H1 (cell line): ENCODE data around the gene GPR25. TPM values are rescaled to one million over a fixed set of nuclear protein-coding genes. Genes with fewer than 3 reads are reported as not detected.

Source experiments
- CTCF ChIA-PET: fragments of 300-600 bp; sonication (Branson Sonifier 250); formaldehyde crosslinking; loops from one replicate; lab custom pipeline; 2021; ENCODE audit not compliant: partially characterized antibody; lab: Charles Lee
- POLR2A ChIA-PET: fragments of 300-600 bp; sonication (Branson Sonifier 250); formaldehyde crosslinking; loops from one replicate; lab custom pipeline; 2021; ENCODE audit warnings: inconsistent platforms; ENCODE audit not compliant: partially characterized antibody; lab: Charles Lee
- DNase-seq, 2 experiments: peaks; one replicate each; pipeline versions ENCODE4 v3.0.0 to v3.0.0-alpha.2; 2010 to 2022; ENCODE audit warnings: low spot score in 2 of 2, low read depth in 1 of 2, mixed read lengths in 1 of 2
- FAIRE-seq: peaks from 2 replicates; lab custom pipeline; 2011; peaks lifted over from hg19 to GRCh38; lab: Jason Lieb, UNC
- H2AFZ ChIP-seq: 2 replicates; pipeline ENCODE4 v1.8.1; 2012; ENCODE audit warnings: low read length, inconsistent platforms
- H2AK5ac ChIP-seq: 2 replicates; pipeline ENCODE4 v1.6.1; 2013; ENCODE audit warnings: low read depth, low read length
- H2BK120ac ChIP-seq: replicated peaks from 2 replicates; pipeline ENCODE3; 2013; ENCODE audit warnings: low read depth, low read length, inconsistent platforms
- H2BK12ac ChIP-seq: 2 replicates; pipeline ENCODE4 v1.6.1; 2013; ENCODE audit warnings: low read depth, low read length
- H2BK15ac ChIP-seq: 2 replicates; pipeline ENCODE4 v1.6.1; 2013; ENCODE audit warnings: low read length
- H2BK20ac ChIP-seq: 2 replicates; pipeline ENCODE4 v1.6.1; 2013; ENCODE audit warnings: low read length
- H2BK5ac ChIP-seq: 2 replicates; pipeline ENCODE4 v1.6.1; 2013; ENCODE audit warnings: low read depth, low read length
- H3K14ac ChIP-seq: 2 replicates; pipeline ENCODE4 v1.6.1; 2013; ENCODE audit warnings: inconsistent platforms; ENCODE audit not compliant: insufficient read length
- H3K18ac ChIP-seq: 2 replicates; pipeline ENCODE4 v1.6.1; 2013; ENCODE audit warnings: low read length; ENCODE audit errors: extremely low read depth
- H3K23ac ChIP-seq: 2 replicates; pipeline ENCODE4 v1.6.1; 2013; ENCODE audit warnings: inconsistent platforms; ENCODE audit not compliant: insufficient read length
- H3K23me2 ChIP-seq: 2 replicates; pipeline ENCODE4 v1.6.1; 2013; ENCODE audit warnings: low read depth, low read length
- H3K27ac ChIP-seq: 2 replicates; pipeline ENCODE4 v1.6.1; 2011; ENCODE audit warnings: low read depth, low read length, inconsistent platforms
- H3K27me3 ChIP-seq, 4 experiments: replicated peaks in 1 of 4; 1 replicate in 1 of 4; 2 replicates in 3 of 4; pipeline versions ENCODE4 v1.6.1 to v1.8.1; 2011 to 2013; ENCODE audit warnings: low read length in 3 of 4, mild to moderate bottlenecking in 3 of 4, inconsistent platforms in 2 of 4, mixed read lengths in 2 of 4, moderate library complexity in 1 of 4; ENCODE audit not compliant: control insufficient read depth in 3 of 4, insufficient read depth in 3 of 4; ENCODE audit errors: extremely low read depth in 1 of 4
- H3K36me3 ChIP-seq, 4 experiments: 2 replicates each; pipeline versions ENCODE4 v1.6.1 to v1.8.1; 2011 to 2013; ENCODE audit warnings: mild to moderate bottlenecking in 4 of 4, low read length in 3 of 4, moderate library complexity in 2 of 4, control low read depth in 1 of 4, inconsistent platforms in 1 of 4; ENCODE audit not compliant: insufficient read depth in 4 of 4, control insufficient read depth in 2 of 4
- H3K4ac ChIP-seq: replicated peaks from 2 replicates; pipeline ENCODE3; 2013; ENCODE audit warnings: low read length, low read depth, mixed read lengths, inconsistent platforms; ENCODE audit not compliant: insufficient read length
- H3K4me1 ChIP-seq, 4 experiments: replicated peaks in 1 of 4; 1 replicate in 1 of 4; 2 replicates in 3 of 4; pipeline versions ENCODE4 v1.6.1 to v1.8.1; 2011 to 2013; ENCODE audit warnings: low read length in 3 of 4, inconsistent platforms in 2 of 4, mixed read lengths in 1 of 4; ENCODE audit not compliant: insufficient read depth in 4 of 4, control insufficient read depth in 3 of 4
- H3K4me2 ChIP-seq, 2 experiments: 2 replicates each; pipeline versions ENCODE4 v1.6.1 to v1.8.1; 2011 to 2013; ENCODE audit warnings: low read depth in 2 of 2, low read length in 2 of 2, control low read depth in 1 of 2, inconsistent platforms in 1 of 2, mild to moderate bottlenecking in 1 of 2; ENCODE audit not compliant: insufficient read depth in 1 of 2
- H3K4me3 ChIP-seq, 4 experiments: fragments of 200-600, 300-600 bp in 1 of 4; sonication (generic), shearing (Covaris generic), sonication (Bioruptor Twin) in 1 of 4; 2 replicates each; pipeline versions ENCODE4 v1.5.1 to v1.8.1; 2011 to 2016; ENCODE audit warnings: low read length in 4 of 4, low read depth in 3 of 4, control low read depth in 2 of 4, inconsistent platforms in 2 of 4, mild to moderate bottlenecking in 2 of 4, mixed read lengths in 1 of 4, moderate library complexity in 1 of 4; ENCODE audit not compliant: insufficient read depth in 2 of 4; ENCODE audit errors: extremely low read depth in 1 of 4
- H3K56ac ChIP-seq: replicated peaks from 2 replicates; pipeline ENCODE3; 2013; ENCODE audit warnings: low read depth, mild to moderate bottlenecking, mixed read lengths, low read length, inconsistent platforms; ENCODE audit not compliant: insufficient read length
- H3K79me1 ChIP-seq: 2 replicates; pipeline ENCODE4 v1.6.1; 2013; ENCODE audit warnings: low read depth, low read length, control low read depth
- H3K79me2 ChIP-seq, 2 experiments: 2 replicates each; pipeline versions ENCODE4 v1.6.1 to v1.8.1; 2012 to 2013; ENCODE audit warnings: low read length in 2 of 2, mild to moderate bottlenecking in 2 of 2, inconsistent platforms in 1 of 2; ENCODE audit not compliant: insufficient read depth in 2 of 2, control insufficient read depth in 1 of 2
- H3K9ac ChIP-seq, 4 experiments: replicated peaks in 1 of 4; 1 replicate in 1 of 4; 2 replicates in 3 of 4; pipeline versions ENCODE4 v1.6.1 to v1.8.1; 2011 to 2013; ENCODE audit warnings: low read depth in 3 of 4, low read length in 3 of 4, control low read depth in 2 of 4, mild to moderate bottlenecking in 2 of 4, moderate library complexity in 2 of 4, inconsistent platforms in 1 of 4; ENCODE audit errors: extremely low read depth in 1 of 4
- H3K9me3 ChIP-seq, 2 experiments: 2 replicates each; pipeline versions ENCODE4 v1.6.1 to v1.8.1; 2012 to 2013; ENCODE audit warnings: mild to moderate bottlenecking in 2 of 2, moderate library complexity in 2 of 2, control low read depth in 1 of 2, inconsistent platforms in 1 of 2, low read depth in 1 of 2, low read length in 1 of 2, mixed read lengths in 1 of 2; ENCODE audit not compliant: insufficient read depth in 2 of 2
- H4K20me1 ChIP-seq, 2 experiments: replicated peaks in 1 of 2; 2 replicates each; pipeline versions ENCODE3 to v1.8.1; 2011 to 2013; ENCODE audit warnings: inconsistent platforms in 2 of 2, low read length in 2 of 2, mild to moderate bottlenecking in 1 of 2; ENCODE audit not compliant: insufficient read depth in 2 of 2, control insufficient read depth in 1 of 2
- H4K5ac ChIP-seq: 2 replicates; pipeline ENCODE4 v1.6.1; 2013; ENCODE audit warnings: low read length, low read depth, mixed read lengths, inconsistent platforms; ENCODE audit not compliant: insufficient read length
- H4K8ac ChIP-seq: 2 replicates; pipeline ENCODE4 v1.8.0; 2013; ENCODE audit warnings: mild to moderate bottlenecking, moderate library complexity, low read length, inconsistent platforms; ENCODE audit not compliant: insufficient read depth; ENCODE audit errors: extremely low read depth
- H4K91ac ChIP-seq: replicated peaks from 2 replicates; pipeline ENCODE3; 2013; ENCODE audit warnings: low read length, mixed read lengths, inconsistent platforms; ENCODE audit not compliant: insufficient read length
- ATF2 ChIP-seq: IDR thresholded peaks from 2 replicates; pipeline ENCODE4 v1.6.1; 2012; ENCODE audit warnings: low read length, inconsistent platforms
- BRCA1 ChIP-seq: IDR thresholded peaks from 2 replicates; pipeline ENCODE4 v1.6.1; 2012; ENCODE audit warnings: low read depth, low read length, improper control_type of control experiment
- CBX5 ChIP-seq: fragments of 300-800, 300-1000 bp; sonication (generic); IDR thresholded peaks from 2 replicates; pipeline ENCODE4 v1.7.1; 2016; ENCODE audit warnings: antibody characterized with exemption, low read length, low read depth
- E2F6 ChIP-seq: IDR thresholded peaks from 2 replicates; pipeline ENCODE4 v1.6.1; 2012; ENCODE audit warnings: inconsistent platforms
- EP300 ChIP-seq, 2 experiments: IDR thresholded peaks; 1 replicate in 1 of 2; 2 replicates in 1 of 2; pipeline ENCODE4 v1.6.1; 2011 to 2012; ENCODE audit warnings: low read depth in 2 of 2, low read length in 2 of 2, mild to moderate bottlenecking in 2 of 2, borderline replicate concordance in 1 of 2, inconsistent platforms in 1 of 2, moderate library complexity in 1 of 2
- HDAC2 ChIP-seq, 2 experiments: fragments of 300-600 bp in 1 of 2; sonication (generic) in 1 of 2; IDR thresholded peaks; 2 replicates each; pipeline ENCODE4 v1.6.1; 2011 to 2012; ENCODE audit warnings: low read depth in 2 of 2, low read length in 2 of 2, mild to moderate bottlenecking in 2 of 2, moderate library complexity in 2 of 2, borderline replicate concordance in 1 of 2, inconsistent platforms in 1 of 2
- MAX ChIP-seq: IDR thresholded peaks from 2 replicates; pipeline ENCODE4 v1.6.1; 2012; ENCODE audit warnings: inconsistent platforms
- PHF8 ChIP-seq: fragments of 200-600 bp; sonication (generic); conservative IDR thresholded peaks from 2 replicates; pipeline ENCODE4 v1.7.1; 2012; ENCODE audit warnings: low read depth, mild to moderate bottlenecking, inconsistent platforms, low read length, moderate library complexity
- POLR2A ChIP-seq, 2 experiments: IDR thresholded peaks; 1 replicate in 1 of 2; 2 replicates in 1 of 2; pipeline ENCODE4 v1.6.1; 2011; ENCODE audit warnings: low read depth in 2 of 2, low read length in 2 of 2, mild to moderate bottlenecking in 2 of 2; ENCODE audit errors: control extremely low read depth in 1 of 2
- SP2 ChIP-seq: IDR thresholded peaks from 2 replicates; pipeline ENCODE4 v1.6.1; 2012; ENCODE audit warnings: mild to moderate bottlenecking, low read length, inconsistent platforms
- SRF ChIP-seq: IDR thresholded peaks from 2 replicates; pipeline ENCODE4 v1.6.1; 2011; ENCODE audit warnings: mild to moderate bottlenecking, low read depth, low read length, moderate library complexity
- WGBS, 2 experiments: shearing (Covaris generic) in 1 of 2; methylation state at CpG; one replicate each; pipeline versions ENCODE4 v1.1.6 to v1.1.7; 2013 to 2015; ENCODE audit warnings: low lambda C conversion rate in 2 of 2, mixed read lengths in 2 of 2, inconsistent platforms in 1 of 2, low coverage in 1 of 2, missing lambda C conversion rate in 1 of 2; ENCODE audit not compliant: insufficient replicate concordance in 2 of 2, insufficient coverage in 1 of 2, insufficient read length in 1 of 2; ENCODE audit errors: extremely low coverage in 1 of 2, missing lambda C conversion rate in 1 of 2; 5-methylcytosine and 5-hydroxymethylcytosine counted together
- polyA plus RNA-seq, 7 experiments: library from polyadenylated mRNA; depleted of rRNA in 3 of 7; stranded (reverse) in 5 of 7; unstranded in 2 of 7; fragments of >200 nt in 5 of 7; fragments of 200-250 nt in 2 of 7; gene quantifications; 1 replicate in 5 of 7; 2 replicates in 1 of 7; 4 replicates in 1 of 7; pipeline versions ENCODE4 v1.2.1 to v1.2.3, GENCODE V29; 2011 to 2013; ENCODE audit warnings: missing spikeins in 2 of 7, mixed read lengths in 2 of 7
- total RNA-seq: library from RNA; stranded (reverse); fragmentation: NEBNext Ultra II Directional; extraction: Animal tissue kit (Norgen Biotek cat#: 25700); gene quantifications from 2 replicates; pipeline ENCODE4 v1.2.1, GENCODE V29; 2021

GPR25 gene
- total and polyA plus RNA-seq, 2 of the 8 experiments (the other 6 are each of a cell fraction or from before 2014, with no cell fraction given) = not detected

GRCh38 chr1:200866521-200866920 lies 6.3 kb upstream of the GPR25 start:
- Histone ChIP-seq H3K4me3 (no peak overlapping the region), H3K9ac (no peak overlapping the region), H3K23me2 (no peaks in the 10 kb centered on the region), H2BK20ac (no peak overlapping the region), H2BK15ac (no peak overlapping the region), H3K14ac (no peak overlapping the region), H3K18ac (no peak overlapping the region), H3K23ac (no peak overlapping the region), H3K4me1 (no peaks in the 10 kb centered on the region), H3K36me3 (peaks cover 0 to 6% (median 0%) of the 10 kb centered on the region in 4 experiments; a peak in 2 of 8 replicates), H3K4me2 (no peak overlapping the region), H3K27me3 (no peaks in the 10 kb centered on the region), H4K20me1 (no peaks in the 10 kb centered on the region), H4K5ac (no peak overlapping the region), H2BK5ac (no peak overlapping the region), H2AK5ac (no peak overlapping the region), H3K27ac (no peak overlapping the region), H4K91ac (no peak overlapping the region), H2BK120ac (no peak overlapping the region), H3K9me3 (no peaks in the 10 kb centered on the region), H2BK12ac (no peak overlapping the region), H4K8ac (no peak overlapping the region), H3K56ac (no peak overlapping the region), H3K79me1 (no peaks in the 10 kb centered on the region), H3K4ac (no peak overlapping the region), H2AFZ (no peak overlapping the region), H3K79me2 (no peaks in the 10 kb centered on the region)
- FAIRE-seq = no peak
- ChIA-PET POLR2A (interaction anchor here (0.6 to 5.1 kb wide), 3 partner anchors 25 to 282 kb away, joined by 3 to 31 read pairs (median 4); no protein-coding TSS in a partner anchor), CTCF (interaction anchor here (0.6 to 2.2 kb wide), 7 partner anchors 9 to 1631 kb away, joined by 3 to 8 read pairs (median 3); no protein-coding TSS in a partner anchor)
- DNase-seq = peak in 1 of 2 experiments; percentile 44
- WGBS, 2 experiments = 73% methylated on average over 3 of the region's 5 CpGs; no CpG with 5 or more reads in 1 of the 2 experiments
- no peak for TF ChIP-seq BRCA1
- TF ChIP-seq PHF8 = no peak
- TF ChIP-seq HDAC2 (IDR thresholded peaks at IDR 0.05; ENCODE audit: borderline replicate concordance in 1 of 2, low read depth in 2 of 2, low read length in 2 of 2) = no peak
- TF ChIP-seq ATF2 = no peak
- TF ChIP-seq POLR2A (IDR thresholded peaks at IDR 0.05; ENCODE audit: control extremely low read depth in 1 of 2, low read depth in 2 of 2, low read length in 2 of 2) = no peak
- TF ChIP-seq SRF = no peak
- no peak for TF ChIP-seq MAX
- TF ChIP-seq E2F6 = no peak
- no peak for TF ChIP-seq SP2
- no peak for TF ChIP-seq CBX5
- TF ChIP-seq EP300 (IDR thresholded peaks at IDR 0.05; ENCODE audit: borderline replicate concordance in 1 of 2, low read depth in 2 of 2, low read length in 2 of 2) = no peak
